ENCODE results near the gene SYNGAP1. TPM values are rescaled to one million over a fixed set of nuclear protein-coding genes. Genes with fewer than 3 reads are reported as not detected.

Gene SYNGAP1
- total and polyA plus RNA-seq, 3 donors from 2014 or later: 29.4 to 43.9 (median 31.5) TPM

DNA sequence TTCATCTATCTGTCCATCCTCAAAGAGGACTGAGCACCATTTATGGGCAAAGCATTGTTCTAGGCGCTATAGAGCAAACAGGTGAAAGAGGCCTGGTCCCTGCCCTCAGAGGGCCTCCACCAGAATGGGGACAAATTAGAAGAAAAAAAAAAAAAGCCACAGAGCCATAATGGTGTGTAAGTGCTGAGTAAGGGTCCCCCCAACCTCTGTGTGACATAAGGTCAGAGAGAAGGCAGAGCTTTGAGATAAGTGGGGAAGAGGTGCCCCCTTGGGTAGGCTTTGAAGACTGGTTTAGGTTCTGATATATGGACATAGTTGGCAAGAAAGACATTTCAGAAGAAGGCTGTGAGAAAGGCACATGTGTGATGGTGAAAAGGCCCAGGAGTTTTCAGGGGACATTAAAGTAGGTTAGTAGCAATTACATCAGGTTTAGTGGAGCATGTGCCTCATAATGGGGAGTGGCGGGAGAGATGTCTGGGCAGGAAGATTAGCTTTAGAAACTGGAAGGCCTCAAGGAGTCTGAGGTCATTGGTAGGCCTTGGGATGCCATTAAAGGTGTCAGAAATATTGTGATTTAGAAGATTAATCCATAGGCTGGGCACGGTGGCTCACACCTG, 19.2 kb downstream of the SYNGAP1 start:
- H3K36me3 ChIP-seq (ENCODE audit: low read depth, missing control alignments): no peaks in the 10 kb centered on the region
- TF ChIP-seq, protein P1, sequence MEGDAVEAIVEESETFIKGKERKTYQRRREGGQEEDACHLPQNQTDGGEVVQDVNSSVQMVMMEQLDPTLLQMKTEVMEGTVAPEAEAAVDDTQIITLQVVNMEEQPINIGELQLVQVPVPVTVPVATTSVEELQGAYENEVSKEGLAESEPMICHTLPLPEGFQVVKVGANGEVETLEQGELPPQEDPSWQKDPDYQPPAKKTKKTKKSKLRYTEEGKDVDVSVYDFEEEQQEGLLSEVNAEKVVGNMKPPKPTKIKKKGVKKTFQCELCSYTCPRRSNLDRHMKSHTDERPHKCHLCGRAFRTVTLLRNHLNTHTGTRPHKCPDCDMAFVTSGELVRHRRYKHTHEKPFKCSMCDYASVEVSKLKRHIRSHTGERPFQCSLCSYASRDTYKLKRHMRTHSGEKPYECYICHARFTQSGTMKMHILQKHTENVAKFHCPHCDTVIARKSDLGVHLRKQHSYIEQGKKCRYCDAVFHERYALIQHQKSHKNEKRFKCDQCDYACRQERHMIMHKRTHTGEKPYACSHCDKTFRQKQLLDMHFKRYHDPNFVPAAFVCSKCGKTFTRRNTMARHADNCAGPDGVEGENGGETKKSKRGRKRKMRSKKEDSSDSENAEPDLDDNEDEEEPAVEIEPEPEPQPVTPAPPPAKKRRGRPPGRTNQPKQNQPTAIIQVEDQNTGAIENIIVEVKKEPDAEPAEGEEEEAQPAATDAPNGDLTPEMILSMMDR (IDR thresholded peaks at IDR 0.05): no peak
- no peak for TF ChIP-seq POLR2A (IDR thresholded peaks at IDR 0.05)
- no peak overlapping the region for H3K4me3 ChIP-seq
- no peak for DNase-seq
- no peaks in the 10 kb centered on the region for H3K27me3 ChIP-seq
- 92 to 94% methylated on average over 3 of the region's 3 CpGs for WGBS, 2 donors
- H3K9me3 ChIP-seq: no peaks in the 10 kb centered on the region
- H3K4me1 ChIP-seq: no peaks in the 10 kb centered on the region
- intact Hi-C loops (cut with DNase I; ENCODE audit: low total_unique reads): no loop called here
- no peak overlapping the region for H3K27ac ChIP-seq

DNA sequence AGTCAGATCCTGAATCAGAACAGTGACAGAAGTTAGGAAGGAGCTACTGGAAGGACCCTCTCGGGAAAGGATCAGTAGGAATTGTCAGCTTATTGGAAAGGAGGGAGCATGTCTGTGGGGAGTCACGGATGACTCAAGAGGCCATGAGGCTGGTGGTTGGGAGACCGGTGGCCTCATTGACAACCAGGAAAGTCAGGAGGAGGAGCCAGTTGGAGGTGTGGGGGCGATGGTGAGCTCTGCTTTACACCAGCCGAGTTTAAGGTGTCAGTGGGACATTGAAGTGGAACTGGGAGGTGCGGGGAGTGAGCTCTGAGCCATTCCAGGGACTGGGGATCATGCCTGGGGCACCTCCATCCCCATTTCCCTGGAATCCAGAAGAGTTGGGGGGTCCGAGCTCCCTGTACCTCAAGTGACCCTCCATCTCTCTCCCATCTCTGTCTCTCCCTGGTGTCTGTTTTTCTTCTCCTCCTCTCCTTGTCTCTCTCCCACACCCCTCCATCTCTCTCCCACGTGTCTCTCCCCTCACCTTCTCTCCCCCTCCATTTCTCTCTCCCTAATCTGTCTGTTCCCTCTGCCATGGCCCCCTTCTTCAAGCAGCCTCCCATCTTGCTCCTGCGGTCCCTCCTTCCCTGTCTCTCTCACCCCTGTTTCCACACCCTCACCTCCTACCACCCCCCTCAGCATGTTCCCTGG, 20.2 kb downstream of the SYNGAP1 start:
- 75 to 80% methylated on average over 9 of the region's 9 CpGs for WGBS, 2 donors
- no peak overlapping the region for H3K4me3 ChIP-seq
- DNase-seq: no peak
- no peaks in the 10 kb centered on the region for H3K9me3 ChIP-seq
- H3K27me3 ChIP-seq: no peaks in the 10 kb centered on the region
- intact Hi-C loops (cut with DNase I; ENCODE audit: low total_unique reads): no loop called here
- H3K27ac ChIP-seq: no peak overlapping the region
- H3K4me1 ChIP-seq: no peaks in the 10 kb centered on the region
- no peaks in the 10 kb centered on the region for H3K36me3 ChIP-seq (ENCODE audit: low read depth, missing control alignments)
- TF ChIP-seq POLR2A (IDR thresholded peaks at IDR 0.05): no peak
- TF ChIP-seq, protein P1 (IDR thresholded peaks at IDR 0.05): no peak

DNA sequence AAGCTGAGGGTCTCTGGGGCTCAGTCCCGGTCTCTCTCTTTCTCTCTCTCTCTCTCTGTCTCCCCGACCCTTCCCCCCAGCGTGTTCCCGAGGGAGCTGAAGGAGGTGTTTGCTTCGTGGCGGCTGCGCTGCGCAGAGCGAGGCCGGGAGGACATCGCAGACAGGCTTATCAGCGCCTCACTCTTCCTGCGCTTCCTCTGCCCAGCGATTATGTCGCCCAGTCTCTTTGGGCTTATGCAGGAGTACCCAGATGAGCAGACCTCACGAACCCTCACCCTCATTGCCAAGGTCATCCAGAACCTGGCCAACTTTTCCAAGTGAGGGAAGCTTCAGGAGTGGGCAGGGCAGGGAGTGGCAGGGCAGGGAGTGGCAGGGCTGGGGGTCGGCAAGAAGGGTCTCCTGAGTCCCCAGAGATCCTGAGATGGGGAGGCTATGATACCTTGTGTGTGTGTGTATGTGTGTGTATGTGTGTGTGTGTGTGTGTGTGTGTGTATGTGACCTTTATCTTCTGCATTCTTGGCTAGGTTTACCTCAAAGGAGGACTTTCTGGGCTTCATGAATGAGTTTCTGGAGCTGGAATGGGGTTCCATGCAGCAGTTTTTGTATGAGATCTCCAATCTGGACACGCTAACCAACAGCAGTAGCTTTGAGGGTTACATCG, 20.9 kb downstream of the SYNGAP1 start:
- H3K36me3 ChIP-seq (ENCODE audit: low read depth, missing control alignments): no peaks in the 10 kb centered on the region

DNA sequence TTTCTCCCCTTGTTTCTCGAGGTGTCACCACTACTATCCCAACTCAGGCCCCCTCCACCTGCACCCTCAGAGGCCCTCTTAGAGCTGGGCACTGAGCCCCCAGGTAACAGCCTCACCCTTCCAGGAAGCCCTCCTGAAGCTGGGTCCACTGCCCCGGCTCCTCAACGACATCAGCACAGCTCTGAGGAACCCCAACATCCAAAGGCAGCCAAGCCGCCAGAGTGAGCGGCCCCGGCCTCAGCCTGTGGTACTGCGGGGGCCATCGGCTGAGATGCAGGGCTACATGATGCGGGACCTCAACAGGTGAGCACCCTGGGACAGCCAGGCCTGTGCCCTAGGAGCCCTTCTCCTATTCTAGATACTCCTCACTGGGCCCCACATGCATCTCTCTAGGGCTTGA, 21.6 kb downstream of the SYNGAP1 start:
- H3K4me1 ChIP-seq: no peaks in the 10 kb centered on the region
- TF ChIP-seq, protein P1 (IDR thresholded peaks at IDR 0.05): no peak
- TF ChIP-seq POLR2A (IDR thresholded peaks at IDR 0.05): no peak
- no peak for DNase-seq

More for the DNA sequence above, 20.9 kb downstream of the SYNGAP1 start:
- Histone ChIP-seq H3K9me3 (no peaks in the 10 kb centered on the region), H3K4me1 (no peaks in the 10 kb centered on the region), H3K27me3 (no peaks in the 10 kb centered on the region), H3K4me3 (no peak overlapping the region), H3K27ac (no peak overlapping the region)
- 81 to 82% methylated on average over 19 of the region's 19 CpGs for WGBS, 2 donors
- no peak for TF ChIP-seq POLR2A (IDR thresholded peaks at IDR 0.05)
- TF ChIP-seq, protein P1 (IDR thresholded peaks at IDR 0.05): no peak
- intact Hi-C loops (cut with DNase I; ENCODE audit: low total_unique reads): no loop called here
- no peak for DNase-seq

More for the DNA sequence above, 21.6 kb downstream of the SYNGAP1 start:
- intact Hi-C loops (cut with DNase I; ENCODE audit: low total_unique reads): no loop called here
- H3K36me3 ChIP-seq (ENCODE audit: low read depth, missing control alignments): no peaks in the 10 kb centered on the region
- no peak overlapping the region for H3K27ac ChIP-seq
- H3K9me3 ChIP-seq: no peaks in the 10 kb centered on the region
- H3K4me3 ChIP-seq: no peak overlapping the region
- no peaks in the 10 kb centered on the region for H3K27me3 ChIP-seq
- 87 to 95% methylated on average over 5 to 9 of the region's 9 CpGs for WGBS, 2 donors
